Smooth muscle cell (in vitro differentiated cells): ENCODE data around the gene CST7. TPM values are rescaled to one million over a fixed set of nuclear protein-coding genes. Genes with fewer than 3 reads are reported as not detected.

Experiments used
- DNase-seq: peaks from one replicate; lab custom pipeline; 2025; ENCODE audit not compliant: unreplicated experiment; lab: John Stamatoyannopoulos, UW
- H2AFZ ChIP-seq: fragments of 200-600 bp; sonication (generic); 2 replicates; pipeline ENCODE4 v1.6.0; 2016; ENCODE audit warnings: antibody characterized with exemption, low read depth, mild to moderate bottlenecking
- H3F3A ChIP-seq: fragments of 200-600 bp; sonication (generic); 2 replicates; pipeline ENCODE4 v1.6.0; 2017; ENCODE audit warnings: antibody characterized with exemption, low read depth
- H3K27ac ChIP-seq: fragments of 200-600 bp; sonication (generic); 2 replicates; pipeline ENCODE4 v1.5.1; 2016; ENCODE audit warnings: low read depth, mild to moderate bottlenecking
- H3K27me3 ChIP-seq: fragments of 200-600 bp; sonication (generic); 2 replicates; pipeline ENCODE4 v1.6.1; 2016; ENCODE audit warnings: low read depth, mild to moderate bottlenecking
- H3K36me3 ChIP-seq: fragments of 200-600 bp; sonication (generic); 2 replicates; pipeline ENCODE4 v1.5.1; 2016; ENCODE audit warnings: low read depth
- H3K4me1 ChIP-seq: fragments of 200-600 bp; sonication (generic); 2 replicates; pipeline ENCODE4 v1.5.1; 2016; ENCODE audit warnings: low read depth
- H3K4me2 ChIP-seq: fragments of 200-600 bp; sonication (generic); 2 replicates; pipeline ENCODE4 v1.6.0; 2016; ENCODE audit warnings: mild to moderate bottlenecking
- H3K4me3 ChIP-seq: fragments of 200-600 bp; sonication (generic); 2 replicates; pipeline ENCODE4 v1.5.1; 2016; ENCODE audit warnings: mild to moderate bottlenecking
- H3K79me2 ChIP-seq: fragments of 200-600 bp; sonication (generic); 2 replicates; pipeline ENCODE4 v1.6.0; 2016; ENCODE audit warnings: low read depth, mild to moderate bottlenecking
- H3K9ac ChIP-seq: fragments of 200-600 bp; sonication (generic); 2 replicates; pipeline ENCODE4 v1.6.0; 2016; ENCODE audit warnings: low read depth
- H3K9me3 ChIP-seq: fragments of 200-600 bp; sonication (generic); replicated peaks from 2 replicates; pipeline ENCODE4 v1.5.1; 2016; ENCODE audit warnings: low read depth
- H4K20me1 ChIP-seq: fragments of 200-600 bp; sonication (generic); 2 replicates; pipeline ENCODE4 v1.6.0; 2016; ENCODE audit warnings: low read depth
- WGBS: methylation state at CpG from one replicate; pipeline ENCODE4 v1.1.7; 2016; ENCODE audit warnings: low lambda C conversion rate; 5-methylcytosine and 5-hydroxymethylcytosine counted together
- polyA plus RNA-seq: library from polyadenylated mRNA; unstranded; fragments of >200 nt; fragmentation: Nextera tagmentation; extraction: Ambion mirVana; gene quantifications from 2 replicates; pipeline ENCODE4 v1.2.1, GENCODE V29; 2016
- total RNA-seq: library from RNA; depleted of rRNA; stranded (reverse); fragments of >200 nt; gene quantifications from 2 replicates; pipeline ENCODE4 v1.2.3, GENCODE V29; 2014
- TF ChIP-seq, protein P1 (sequence below): fragments of 200-600 bp; sonication (generic); IDR thresholded peaks from 2 replicates; pipeline ENCODE4 v1.5.1; 2017; ENCODE audit warnings: borderline replicate concordance, mild to moderate bottlenecking, antibody characterized with exemption; ENCODE audit not compliant: insufficient read depth, poor library complexity, severe bottlenecking

CST7 gene
- total and polyA plus RNA-seq, 2 experiments from 2014 or later = 1.8 TPM; not detected in 1

DNA sequence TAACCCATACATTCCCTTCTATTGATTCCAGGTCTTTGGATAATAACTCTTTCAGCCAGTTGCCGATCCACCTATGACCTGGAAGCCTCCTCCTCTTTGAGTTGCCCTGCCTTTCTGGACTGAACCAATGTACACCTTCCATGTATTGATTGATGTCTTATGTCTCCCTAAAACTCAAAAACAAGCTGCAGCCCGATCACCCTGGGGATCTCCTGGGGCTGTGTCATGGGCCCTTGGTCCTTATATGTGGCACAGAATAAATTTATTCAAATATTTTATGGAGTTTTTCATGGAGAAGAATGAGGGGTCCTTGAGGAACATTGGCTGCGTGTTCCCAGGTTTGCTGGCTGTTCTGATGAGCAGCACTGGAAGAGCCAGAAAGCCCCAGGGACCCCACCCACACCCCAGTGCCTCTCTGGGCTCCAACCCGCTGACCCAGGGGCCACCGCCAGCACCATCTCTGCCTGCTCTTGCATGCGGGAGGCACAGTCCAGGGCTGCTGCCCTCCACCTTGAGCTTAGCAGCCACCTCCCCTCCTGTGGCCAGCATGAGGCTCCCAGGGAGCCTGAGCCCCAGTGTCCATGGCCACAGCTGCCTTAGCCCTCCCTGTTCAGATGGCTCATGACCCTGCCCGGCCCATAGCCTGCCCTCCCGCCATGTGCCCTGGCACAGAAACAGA, 36.5 kb upstream of the CST7 start:
- Histone ChIP-seq H3K9ac (no peak overlapping the region), H3F3A (no peaks in the 10 kb centered on the region), H4K20me1 (no peaks in the 10 kb centered on the region), H3K4me1 (peaks cover 4% of the 10 kb centered on the region), H3K9me3 (no peaks in the 10 kb centered on the region), H3K27ac (no peak overlapping the region), H3K79me2 (no peaks in the 10 kb centered on the region), H3K36me3 (no peaks in the 10 kb centered on the region), H3K4me3 (no peak overlapping the region), H3K4me2 (no peak overlapping the region), H2AFZ (no peak overlapping the region), H3K27me3 (no peaks in the 10 kb centered on the region)
- 95% methylated on average over 8 of the region's 8 CpGs for WGBS
- TF ChIP-seq, protein P1, sequence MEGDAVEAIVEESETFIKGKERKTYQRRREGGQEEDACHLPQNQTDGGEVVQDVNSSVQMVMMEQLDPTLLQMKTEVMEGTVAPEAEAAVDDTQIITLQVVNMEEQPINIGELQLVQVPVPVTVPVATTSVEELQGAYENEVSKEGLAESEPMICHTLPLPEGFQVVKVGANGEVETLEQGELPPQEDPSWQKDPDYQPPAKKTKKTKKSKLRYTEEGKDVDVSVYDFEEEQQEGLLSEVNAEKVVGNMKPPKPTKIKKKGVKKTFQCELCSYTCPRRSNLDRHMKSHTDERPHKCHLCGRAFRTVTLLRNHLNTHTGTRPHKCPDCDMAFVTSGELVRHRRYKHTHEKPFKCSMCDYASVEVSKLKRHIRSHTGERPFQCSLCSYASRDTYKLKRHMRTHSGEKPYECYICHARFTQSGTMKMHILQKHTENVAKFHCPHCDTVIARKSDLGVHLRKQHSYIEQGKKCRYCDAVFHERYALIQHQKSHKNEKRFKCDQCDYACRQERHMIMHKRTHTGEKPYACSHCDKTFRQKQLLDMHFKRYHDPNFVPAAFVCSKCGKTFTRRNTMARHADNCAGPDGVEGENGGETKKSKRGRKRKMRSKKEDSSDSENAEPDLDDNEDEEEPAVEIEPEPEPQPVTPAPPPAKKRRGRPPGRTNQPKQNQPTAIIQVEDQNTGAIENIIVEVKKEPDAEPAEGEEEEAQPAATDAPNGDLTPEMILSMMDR = no peak
- no peak for DNase-seq

DNA sequence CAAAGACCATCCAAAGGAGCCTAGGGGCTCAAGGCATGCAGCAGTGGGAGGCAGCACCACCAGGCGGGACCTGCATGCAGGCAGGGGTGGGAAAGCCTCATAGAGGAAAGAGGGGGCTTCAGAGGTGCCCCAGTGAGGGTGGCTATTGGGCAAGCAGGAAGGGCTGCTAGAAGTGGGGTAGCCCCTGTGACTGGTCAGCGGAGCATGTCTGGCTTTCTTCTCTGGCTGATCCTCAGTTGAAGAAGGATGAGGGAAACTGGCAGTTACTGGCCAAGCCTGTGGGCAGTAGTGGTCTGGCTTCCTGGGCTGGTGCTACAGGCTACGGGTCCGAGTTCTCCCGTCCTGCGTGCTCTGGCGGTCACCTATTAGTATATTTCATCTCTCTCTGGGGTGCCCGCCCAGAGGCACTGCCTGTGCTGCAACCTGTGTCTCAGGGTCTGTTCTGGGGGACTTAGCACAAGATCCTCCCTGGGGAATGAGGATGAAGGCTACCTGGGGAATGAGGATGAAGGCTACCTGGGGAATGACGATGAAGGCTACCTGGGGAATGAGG, 35.9 kb upstream of the CST7 start:
- no peak overlapping the region for H3K4me3 ChIP-seq
- no peak for DNase-seq
- WGBS = 94% methylated on average over 9 of the region's 9 CpGs

DNA sequence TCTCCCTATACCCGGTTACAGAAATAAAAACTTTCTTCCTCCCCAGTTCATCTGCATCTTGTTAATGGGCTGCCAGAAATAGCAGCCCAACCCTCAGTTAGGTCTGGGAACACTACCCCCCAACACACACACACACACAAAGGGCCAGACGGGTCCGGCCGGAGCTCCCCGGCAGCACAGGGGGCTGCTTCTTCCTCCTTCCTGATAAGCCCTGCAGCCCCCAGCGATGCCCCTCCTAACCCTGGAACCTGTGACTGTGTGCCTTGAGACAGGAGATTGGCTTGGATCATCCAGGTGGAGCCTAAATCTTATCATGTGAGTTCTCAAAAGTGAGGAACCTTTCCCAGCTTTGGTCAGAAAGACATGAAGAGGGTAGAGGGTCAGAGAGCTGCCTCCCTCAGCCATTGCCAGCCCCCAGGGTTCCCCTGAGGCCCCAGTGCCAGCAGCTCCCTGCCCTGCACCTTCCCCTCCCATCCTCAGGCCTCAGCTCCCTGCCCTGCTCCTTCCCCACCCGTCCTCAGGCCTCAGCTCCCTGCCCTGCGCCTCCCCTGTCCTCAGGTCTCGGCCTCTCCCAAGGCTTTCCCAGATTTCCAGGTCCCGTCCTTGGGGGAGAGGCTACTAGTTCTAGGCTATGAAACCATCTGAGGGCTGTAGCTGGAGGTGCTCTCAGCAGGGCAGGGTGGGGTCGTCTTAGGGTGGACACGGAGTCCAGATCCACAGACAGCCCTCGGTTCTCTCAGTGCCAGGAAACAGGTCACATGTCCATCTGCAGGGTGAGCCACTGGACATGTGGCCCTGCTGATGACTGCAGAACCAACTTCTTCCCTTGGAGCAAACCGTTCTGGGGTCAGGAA, 34.5 kb upstream of the CST7 start:
- no peaks in the 10 kb centered on the region for H3K9me3 ChIP-seq
- no peak overlapping the region for H2AFZ ChIP-seq
- no peaks in the 10 kb centered on the region for H3K36me3 ChIP-seq
- TF ChIP-seq, protein P1 = no peak
- H3K4me3 ChIP-seq = no peak overlapping the region
- no peaks in the 10 kb centered on the region for H4K20me1 ChIP-seq
- H3K4me2 ChIP-seq = no peak overlapping the region
- no peak overlapping the region for H3K27ac ChIP-seq
- H3K79me2 ChIP-seq = no peaks in the 10 kb centered on the region
- peaks cover 4% of the 10 kb centered on the region for H3K4me1 ChIP-seq
- H3K9ac ChIP-seq = no peak overlapping the region
- no peak for DNase-seq
- H3F3A ChIP-seq = no peaks in the 10 kb centered on the region
- H3K27me3 ChIP-seq = no peaks in the 10 kb centered on the region
- WGBS = 80% methylated on average over 14 of the region's 14 CpGs

More for the DNA sequence above, 35.9 kb upstream of the CST7 start:
- no peaks in the 10 kb centered on the region for H3K79me2 ChIP-seq
- TF ChIP-seq, protein P1 = no peak
- H3K27me3 ChIP-seq = no peaks in the 10 kb centered on the region
- H3K4me1 ChIP-seq = peaks cover 4% of the 10 kb centered on the region
- no peak overlapping the region for H2AFZ ChIP-seq
- H3K36me3 ChIP-seq = no peaks in the 10 kb centered on the region
- no peak overlapping the region for H3K4me2 ChIP-seq
- no peaks in the 10 kb centered on the region for H3F3A ChIP-seq
- no peaks in the 10 kb centered on the region for H3K9me3 ChIP-seq
- H4K20me1 ChIP-seq = no peaks in the 10 kb centered on the region
- no peak overlapping the region for H3K27ac ChIP-seq
- H3K9ac ChIP-seq = no peak overlapping the region
